HG02678 (cell line): ENCODE data around the gene SASH1.
"Not testable (repeated sequence)": the region's sequence is repeated elsewhere in the genome, so short reads cannot be mapped to it uniquely, and the experiment has no call there.

Source experiments
- ATAC-seq: cut with Tn5 transposase; IDR thresholded peaks from one replicate; pipeline ENCODE4 v1.9.1; 2021; ENCODE audit warnings: mild to moderate bottlenecking, moderate library complexity; ENCODE audit not compliant: unreplicated experiment

SASH1 gene

GRCh38 chr6:148364056-148364824 lies 21.6 kb downstream of the SASH1 start:
- no peak for ATAC-seq

GRCh38 chr6:148365041-148365440 lies 22.4 kb downstream of the SASH1 start:
- ATAC-seq, result no peak

- peak; percentile 61 for ATAC-seq
These were observed 24.9 kb downstream of the SASH1 start for GRCh38 chr6:148367411-148368024.

GRCh38 chr6:148370176-148370575 lies 27.5 kb downstream of the SASH1 start:
- no peak for ATAC-seq

GRCh38 chr6:148374040-148374774 lies 31.6 kb downstream of the SASH1 start:
- ATAC-seq, result no peak

GRCh38 chr6:148375401-148375800 lies 32.8 kb downstream of the SASH1 start:
- no peak for ATAC-seq

GRCh38 chr6:148379481-148379880 lies 36.8 kb downstream of the SASH1 start:
- ATAC-seq, result no peak

- no peak for ATAC-seq
These were observed 37.5 kb downstream of the SASH1 start for GRCh38 chr6:148379966-148380713.

GRCh38 chr6:148382051-148382450 lies 39.4 kb downstream of the SASH1 start:
- ATAC-seq, result not testable (repeated sequence)

- ATAC-seq, result no peak
These were observed 40.2 kb downstream of the SASH1 start for GRCh38 chr6:148382861-148383260.

GRCh38 chr6:148383658-148384368 lies 41.2 kb downstream of the SASH1 start:
- ATAC-seq, result no peak

- ATAC-seq, result no peak
These were observed 42.7 kb downstream of the SASH1 start for GRCh38 chr6:148385379-148385778.

- ATAC-seq, result no peak
These were observed 45.9 kb downstream of the SASH1 start for GRCh38 chr6:148388521-148388920.

GRCh38 chr6:148389086-148389485 lies 46.4 kb downstream of the SASH1 start:
- no peak for ATAC-seq

- ATAC-seq, result no peak
These were observed 47.3 kb downstream of the SASH1 start for GRCh38 chr6:148389917-148390316.

GRCh38 chr6:148392127-148392526 lies 49.5 kb downstream of the SASH1 start:
- not testable (repeated sequence) for ATAC-seq

GRCh38 chr6:148392671-148393070 lies 50.0 kb downstream of the SASH1 start:
- ATAC-seq, result no peak

- no peak for ATAC-seq
These were observed 53.0 kb downstream of the SASH1 start for GRCh38 chr6:148395583-148396101.

GRCh38 chr6:148396411-148396810 lies 53.8 kb downstream of the SASH1 start:
- no peak for ATAC-seq

GRCh38 chr6:148396926-148397325 lies 54.3 kb downstream of the SASH1 start:
- ATAC-seq, result no peak
